K562 (cell line): ENCODE measurements around the gene PLK1. TPM values are rescaled to one million over a fixed set of nuclear protein-coding genes. Genes with fewer than 3 reads are reported as not detected.

Experiments
- ATAC-seq: fragments of 200-7000 bp; cut with Tn5 transposase; 3 replicates; pipeline ENCODE4 v1.9.1; 2020; ENCODE audit warnings: moderate library complexity
- BruUV-seq: library from RNA; stranded (reverse); fragments of 400-500 nt; replicated peaks from 2 replicates; lab custom pipeline; 2021; lab: Mats Ljungman, UMichigan
- CTCF ChIA-PET: fragments of 300-600 bp; formaldehyde crosslinking; extraction: SDS; loops from one replicate; lab custom pipeline; 2021; ENCODE audit warnings: low intra/inter-chr PET ratio; lab: Yijun Ruan, JAX
- POLR2A ChIA-PET: fragments of 300-600, 350-650 bp; sonication (Branson Sonifier 250); formaldehyde crosslinking; extraction: SDS; loops from one replicate; lab custom pipeline; 2021; ENCODE audit warnings: antibody characterized with exemption, inconsistent platforms; lab: Yijun Ruan, JAX
- DNase-seq, 4 experiments: peaks; one replicate each; pipeline versions ENCODE4 v3.0.0 to v3.0.0-alpha.2; 2011 to 2018; ENCODE audit warnings: low spot score in 3 of 4, mixed read lengths in 3 of 4; ENCODE audit errors: extremely low read depth in 1 of 4
- FAIRE-seq: peaks from 2 replicates; lab custom pipeline; 2011; peaks lifted over from hg19 to GRCh38; lab: Jason Lieb, UNC
- H2AFZ ChIP-seq: 2 replicates; pipeline ENCODE4 v1.6.0; 2011; ENCODE audit warnings: low read depth, low read length, control low read depth, inconsistent platforms
- H3K27ac ChIP-seq: fragments of 200-600 bp; 3 replicates; pipeline ENCODE4 v1.8.0; 2011; ENCODE audit warnings: low read depth, mild to moderate bottlenecking, control low read depth, inconsistent platforms, low read length, moderate library complexity, mixed read lengths; ENCODE audit errors: extremely low read depth
- H3K27me3 ChIP-seq, 2 experiments: fragments of 300-600 bp in 1 of 2; 2 replicates in 1 of 2; 3 replicates in 1 of 2; pipeline versions ENCODE4 v1.6.0 to v1.8.0; 2011; ENCODE audit warnings: inconsistent platforms in 2 of 2, low read length in 2 of 2, mild to moderate bottlenecking in 1 of 2, mixed read lengths in 1 of 2, moderate library complexity in 1 of 2; ENCODE audit not compliant: control insufficient read depth in 2 of 2, insufficient read depth in 2 of 2
- H3K36me3 ChIP-seq: fragments of 300-600 bp; 3 replicates; pipeline ENCODE4 v1.8.0; 2011; ENCODE audit warnings: mild to moderate bottlenecking, low read length, inconsistent platforms; ENCODE audit not compliant: control insufficient read depth, insufficient read depth
- H3K4me1 ChIP-seq, 2 experiments: fragments of 200-600 bp in 1 of 2; replicated peaks in 1 of 2; 2 replicates in 1 of 2; 3 replicates in 1 of 2; pipeline versions ENCODE4 v1.5.1 to v1.8.0; 2011; ENCODE audit warnings: inconsistent platforms in 2 of 2, low read length in 2 of 2, mild to moderate bottlenecking in 1 of 2, mixed read lengths in 1 of 2, moderate library complexity in 1 of 2; ENCODE audit not compliant: control insufficient read depth in 2 of 2, insufficient read depth in 2 of 2
- H3K4me2 ChIP-seq: 2 replicates; pipeline ENCODE4 v1.6.1; 2011; ENCODE audit warnings: low read length, control low read depth, inconsistent platforms, mixed read lengths; ENCODE audit not compliant: insufficient read depth
- H3K4me3 ChIP-seq: fragments of 200-600 bp; sonication (generic), shearing (Covaris generic); 2 replicates; pipeline ENCODE4 v1.5.1; 2016; ENCODE audit warnings: control low read depth, inconsistent platforms
- H3K79me2 ChIP-seq: fragments of 200-600 bp; 3 replicates; pipeline ENCODE4 v1.8.0; 2011; ENCODE audit warnings: low read length, inconsistent platforms; ENCODE audit not compliant: control insufficient read depth, insufficient read depth
- H3K9ac ChIP-seq, 2 experiments: 2 replicates each; pipeline versions ENCODE4 v1.6.0 to v1.6.1; 2011; ENCODE audit warnings: low read depth in 2 of 2, low read length in 2 of 2, control low read depth in 1 of 2, inconsistent platforms in 1 of 2, mild to moderate bottlenecking in 1 of 2, mixed read lengths in 1 of 2; ENCODE audit not compliant: insufficient read depth in 1 of 2
- H3K9me1 ChIP-seq: one replicate; pipeline ENCODE4 v1.6.0; 2011; ENCODE audit warnings: inconsistent platforms, mild to moderate bottlenecking, low read length, moderate library complexity; ENCODE audit not compliant: control insufficient read depth, insufficient read depth
- H3K9me3 ChIP-seq: replicated peaks from 2 replicates; pipeline ENCODE4 v1.5.1; 2011; ENCODE audit warnings: low read depth, low read length, inconsistent platforms; ENCODE audit not compliant: control insufficient read depth, insufficient read depth
- H4K20me1 ChIP-seq: replicated peaks from 2 replicates; pipeline ENCODE4 v1.6.1; 2011; ENCODE audit warnings: low read length, inconsistent platforms, mixed read lengths; ENCODE audit not compliant: control insufficient read depth, insufficient read depth
- HDAC3 ChIP-seq: fragments of 450-650 bp; IDR thresholded peaks from 2 replicates; pipeline ENCODE4 v1.6.1; 2018; ENCODE audit warnings: borderline replicate concordance, mild to moderate bottlenecking, moderate library complexity; ENCODE audit not compliant: partially characterized antibody
- NRF1 ChIP-seq, 2 experiments: fragments of 450-650 bp; IDR thresholded peaks in 1 of 2; conservative IDR thresholded peaks in 1 of 2; 2 replicates each; pipeline ENCODE4 v1.6.1; 2014; ENCODE audit warnings: mild to moderate bottlenecking in 2 of 2
- SREBF2 ChIP-seq: sonication (generic); formaldehyde crosslinking; IDR thresholded peaks from 2 replicates; pipeline ENCODE4 v1.4.0; 2020; ENCODE audit warnings: mild to moderate bottlenecking, missing genetic modification reagents
- STAG1 ChIP-seq: sonication (generic); formaldehyde crosslinking; IDR thresholded peaks from 2 replicates; pipeline ENCODE4 v1.5.0; 2020; ENCODE audit warnings: missing genetic modification reagents, borderline replicate concordance
- WGBS: fragments of 100-300 bp; shearing (Covaris generic); methylation state at CpG from one replicate; pipeline ENCODE4 v1.1.6; 2016; ENCODE audit warnings: low coverage, mixed read lengths; ENCODE audit not compliant: insufficient coverage; ENCODE audit errors: missing lambda C conversion rate; 5-methylcytosine and 5-hydroxymethylcytosine counted together
- in situ Hi-C: fragments of 300-500 bp; cut with MboI; formaldehyde crosslinking; loops from 4 replicates; pipeline ENCODE4 v1.15.0; 2018; ENCODE audit warnings: inconsistent platforms, mixed read lengths
- intact Hi-C: fragments of 100-400 bp; cut with micrococcal nuclease; formaldehyde crosslinking; loops from 2 replicates; pipeline ENCODE4 v1.14.2; 2022
- polyA plus RNA-seq, 8 experiments: library from polyadenylated mRNA; depleted of rRNA in 4 of 8; stranded (reverse) in 5 of 8; unstranded in 3 of 8; fragments of >200 nt; fragmentation: Nextera tagmentation in 2 of 8; fragmentation: Illumina TruSeq in 1 of 8; extraction: Ambion mirVana in 2 of 8; extraction: Trizol in 1 of 8; gene quantifications; 2 replicates each; pipeline versions ENCODE4 v1.2.1 to v1.2.3, GENCODE V29; 2011 to 2014; ENCODE audit warnings: inconsistent platforms in 1 of 8, missing spikeins in 1 of 8
- total RNA-seq, 7 experiments: library from RNA; depleted of rRNA in 6 of 7; stranded (reverse); fragments of >200 nt in 6 of 7; fragmentation: Illumina TruSeq in 2 of 7; extraction: Trizol in 2 of 7; gene quantifications; 2 replicates each; pipeline versions ENCODE4 v1.2.1 to v1.2.3, GENCODE V29; 2011 to 2021; ENCODE audit warnings: low replicate concordance in 1 of 7
- TF ChIP-seq, protein P1 (sequence below): fragments of 450-650 bp; IDR thresholded peaks from 2 replicates; pipeline ENCODE4 v1.6.1; 2016
- TF ChIP-seq, protein P2 (sequence below): sonication (generic); formaldehyde crosslinking; IDR thresholded peaks from 2 replicates; pipeline ENCODE4 v1.8.0; 2023; ENCODE audit warnings: mild to moderate bottlenecking, missing genetic modification reagents
- TF ChIP-seq, protein P3 (sequence below): fragments of 450-650 bp; IDR thresholded peaks from 2 replicates; pipeline ENCODE4 v1.6.1; 2014; ENCODE audit warnings: low read depth, mild to moderate bottlenecking, moderate library complexity, borderline replicate concordance

The PLK1 gene
- total and polyA plus RNA-seq, 9 of the 15 experiments (the other 6 are each of a cell fraction or from before 2014, with no cell fraction given): 13.6 to 212 (median 45.5) TPM

DNA sequence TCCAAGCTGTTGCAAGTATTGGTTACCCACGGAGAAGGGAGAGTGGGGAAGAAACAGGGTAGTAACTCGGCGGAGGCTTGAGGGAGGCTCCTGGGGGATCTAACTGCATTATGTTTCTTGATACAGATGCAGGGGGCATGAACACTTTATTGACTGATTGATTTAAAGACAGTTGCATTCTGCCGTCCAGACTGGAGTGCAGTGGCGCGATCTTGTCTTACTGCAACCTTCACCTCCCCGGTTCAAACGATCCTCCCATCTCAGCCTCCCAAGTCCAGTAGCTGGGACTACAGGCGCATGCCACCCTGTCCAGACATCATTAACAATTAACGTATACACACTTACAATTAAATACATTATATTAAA is 49.4 kb downstream of the PLK1 start:
- TF ChIP-seq HDAC3 (no peak), STAG1 (CRISPR knock-in tag) (peak; percentile 11; the same call in 1 of the 2 replicates), SREBF2 (CRISPR knock-in tag) (no peak), NRF1 (conservative IDR thresholded peaks at IDR 0.05 in 1 of 2, IDR thresholded peaks at IDR 0.05 in 1 of 2) (peak; percentile 1; a peak in 3 of 4 replicates)
- TF ChIP-seq, protein P1, sequence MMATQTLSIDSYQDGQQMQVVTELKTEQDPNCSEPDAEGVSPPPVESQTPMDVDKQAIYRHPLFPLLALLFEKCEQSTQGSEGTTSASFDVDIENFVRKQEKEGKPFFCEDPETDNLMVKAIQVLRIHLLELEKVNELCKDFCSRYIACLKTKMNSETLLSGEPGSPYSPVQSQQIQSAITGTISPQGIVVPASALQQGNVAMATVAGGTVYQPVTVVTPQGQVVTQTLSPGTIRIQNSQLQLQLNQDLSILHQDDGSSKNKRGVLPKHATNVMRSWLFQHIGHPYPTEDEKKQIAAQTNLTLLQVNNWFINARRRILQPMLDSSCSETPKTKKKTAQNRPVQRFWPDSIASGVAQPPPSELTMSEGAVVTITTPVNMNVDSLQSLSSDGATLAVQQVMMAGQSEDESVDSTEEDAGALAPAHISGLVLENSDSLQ: 0 out of 2 replicates have a peak, but pooled peaks have one; percentile 0
- TF ChIP-seq, protein P2, sequence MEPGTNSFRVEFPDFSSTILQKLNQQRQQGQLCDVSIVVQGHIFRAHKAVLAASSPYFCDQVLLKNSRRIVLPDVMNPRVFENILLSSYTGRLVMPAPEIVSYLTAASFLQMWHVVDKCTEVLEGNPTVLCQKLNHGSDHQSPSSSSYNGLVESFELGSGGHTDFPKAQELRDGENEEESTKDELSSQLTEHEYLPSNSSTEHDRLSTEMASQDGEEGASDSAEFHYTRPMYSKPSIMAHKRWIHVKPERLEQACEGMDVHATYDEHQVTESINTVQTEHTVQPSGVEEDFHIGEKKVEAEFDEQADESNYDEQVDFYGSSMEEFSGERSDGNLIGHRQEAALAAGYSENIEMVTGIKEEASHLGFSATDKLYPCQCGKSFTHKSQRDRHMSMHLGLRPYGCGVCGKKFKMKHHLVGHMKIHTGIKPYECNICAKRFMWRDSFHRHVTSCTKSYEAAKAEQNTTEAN (CRISPR knock-in tag): 0 out of 2 replicates have a peak, but pooled peaks have one; percentile 40
- TF ChIP-seq, protein P3, sequence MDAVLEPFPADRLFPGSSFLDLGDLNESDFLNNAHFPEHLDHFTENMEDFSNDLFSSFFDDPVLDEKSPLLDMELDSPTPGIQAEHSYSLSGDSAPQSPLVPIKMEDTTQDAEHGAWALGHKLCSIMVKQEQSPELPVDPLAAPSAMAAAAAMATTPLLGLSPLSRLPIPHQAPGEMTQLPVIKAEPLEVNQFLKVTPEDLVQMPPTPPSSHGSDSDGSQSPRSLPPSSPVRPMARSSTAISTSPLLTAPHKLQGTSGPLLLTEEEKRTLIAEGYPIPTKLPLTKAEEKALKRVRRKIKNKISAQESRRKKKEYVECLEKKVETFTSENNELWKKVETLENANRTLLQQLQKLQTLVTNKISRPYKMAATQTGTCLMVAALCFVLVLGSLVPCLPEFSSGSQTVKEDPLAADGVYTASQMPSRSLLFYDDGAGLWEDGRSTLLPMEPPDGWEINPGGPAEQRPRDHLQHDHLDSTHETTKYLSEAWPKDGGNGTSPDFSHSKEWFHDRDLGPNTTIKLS: no peak
- TF ChIP-seq, all 486 proteins: peak for 4
- DNase-seq (no peak), ATAC-seq (peak; percentile 16), FAIRE-seq (no peak)
- 34% methylated on average over 10 of the region's 10 CpGs for WGBS
- POLR2A ChIA-PET: interaction anchor here (0.6 to 1.5 kb wide), 7 partner anchors 18 to 439 kb away, joined by 3 read pairs; partner anchors contain the start of genes EARS2, NDUFAB1 and UBFD1
- Histone ChIP-seq H3K27me3 (no peaks in the 10 kb centered on the region), H3K27ac (no peak overlapping the region; the same call in 2 of the 3 replicates), H3K4me1 (peaks cover 7 to 11% of the 10 kb centered on the region in 2 experiments; a peak in 4 of 5 replicates), H3K4me3 (no peak overlapping the region), H3K36me3 (no peaks in the 10 kb centered on the region), H3K9me3 (no peaks in the 10 kb centered on the region), H4K20me1 (no peaks in the 10 kb centered on the region), H3K9ac (peak overlapping the region in 1 of 2 experiments; percentile 14; a peak in 1 of 4 replicates), H3K4me2 (peak overlapping the region; percentile 62), H2AFZ (peak overlapping the region; percentile 89), H3K79me2 (no peaks in the 10 kb centered on the region), H3K9me1 (no peaks in the 10 kb centered on the region)
- CTCF ChIA-PET: no interaction called here
- in situ Hi-C loops (no loop called here), intact Hi-C loops (loop anchor here (2.0 to 10.0 kb wide), 2 partner anchors 49 to 173 kb away; partner anchors contain the start of genes EARS2, PLK1 and UBFD1)
- BruUV-seq: no TSS peak
